NOMO-1 treated with dmso at 0.1 percent for 144 hours (cell line): Measurements from ENCODE around the gene IQSEC1.

Source experiments
- DNase-seq: peaks from one replicate; lab custom pipeline; 2025; ENCODE audit not compliant: unreplicated experiment; lab: John Stamatoyannopoulos, UW

Gene IQSEC1

DNA sequence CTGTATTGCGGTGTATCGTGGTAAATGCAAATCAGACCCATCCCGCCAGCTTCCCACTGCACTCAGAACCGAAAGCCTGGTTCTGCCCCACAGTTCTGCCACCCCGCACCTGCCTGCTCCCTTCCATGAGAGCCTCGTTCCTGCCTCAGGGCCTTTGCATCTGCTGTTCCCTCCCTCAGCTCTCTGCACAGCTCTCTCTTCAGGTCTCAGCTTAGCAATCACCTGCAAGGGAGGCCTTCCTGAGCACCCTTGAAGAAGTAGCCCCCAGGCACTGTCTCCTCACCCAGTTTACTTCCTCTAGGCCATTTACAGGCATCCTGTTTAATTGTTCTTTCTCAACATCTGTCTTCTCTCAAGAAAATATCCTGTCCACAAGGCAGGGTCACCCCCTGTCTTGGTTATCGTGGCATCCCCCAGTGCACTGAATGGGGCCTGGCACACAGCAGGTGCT lies 13.3 kb upstream of the IQSEC1 start:
- DNase-seq, result no peak

DNA sequence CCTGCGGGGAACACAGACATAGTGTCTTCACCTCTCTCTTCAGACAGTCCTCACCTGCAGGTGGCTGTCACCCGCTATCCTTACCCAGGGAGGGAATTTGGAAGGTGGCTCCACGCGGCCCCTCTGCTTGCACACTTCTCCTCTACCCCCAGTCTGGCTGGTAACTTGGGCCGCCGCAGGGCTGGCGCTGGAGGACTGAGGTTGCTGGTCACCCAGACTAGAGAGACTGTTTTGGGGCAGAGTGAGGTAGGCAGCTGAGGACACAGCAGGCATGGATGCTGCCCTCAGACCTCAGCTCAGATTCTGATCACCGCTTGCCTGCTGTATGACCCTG lies 12.6 kb upstream of the IQSEC1 start:
- no peak for DNase-seq

DNA sequence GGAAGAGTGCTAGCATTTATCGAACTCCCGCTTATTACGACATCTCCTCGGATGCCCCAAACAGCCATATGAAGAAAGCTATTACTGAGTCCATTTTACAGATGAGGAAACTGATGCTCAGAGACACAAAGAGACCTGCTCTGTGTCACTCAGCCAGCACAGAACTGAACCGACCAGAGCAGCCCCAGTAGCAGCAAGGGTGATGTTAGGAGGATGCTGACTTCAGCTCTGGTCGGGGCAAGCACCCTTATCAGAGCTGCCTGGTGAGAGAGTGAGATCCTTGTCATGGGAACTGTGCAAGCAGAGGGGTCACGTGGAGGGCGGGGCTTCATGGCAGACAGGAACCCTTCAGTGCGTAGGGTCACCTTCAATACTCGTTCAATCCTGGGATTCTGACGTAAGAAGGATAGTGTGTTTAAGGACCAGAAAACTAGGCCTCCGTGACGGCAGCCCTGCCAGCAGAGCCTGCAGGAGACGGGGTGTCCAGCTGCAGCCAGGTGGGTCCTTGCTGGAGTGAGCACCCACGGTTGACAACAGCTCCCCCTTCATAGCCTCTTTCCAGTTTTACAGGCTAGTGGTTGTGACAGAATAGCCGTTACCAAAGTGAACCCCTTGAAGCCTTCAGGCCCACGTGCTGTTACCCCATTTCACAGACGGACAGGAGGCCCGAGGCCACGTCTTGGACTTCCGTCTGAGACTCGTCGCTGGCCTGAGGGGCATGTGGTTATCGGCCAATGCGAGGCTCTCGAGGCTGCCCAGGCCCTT lies 12.0 kb upstream of the IQSEC1 start:
- no peak for DNase-seq

DNA sequence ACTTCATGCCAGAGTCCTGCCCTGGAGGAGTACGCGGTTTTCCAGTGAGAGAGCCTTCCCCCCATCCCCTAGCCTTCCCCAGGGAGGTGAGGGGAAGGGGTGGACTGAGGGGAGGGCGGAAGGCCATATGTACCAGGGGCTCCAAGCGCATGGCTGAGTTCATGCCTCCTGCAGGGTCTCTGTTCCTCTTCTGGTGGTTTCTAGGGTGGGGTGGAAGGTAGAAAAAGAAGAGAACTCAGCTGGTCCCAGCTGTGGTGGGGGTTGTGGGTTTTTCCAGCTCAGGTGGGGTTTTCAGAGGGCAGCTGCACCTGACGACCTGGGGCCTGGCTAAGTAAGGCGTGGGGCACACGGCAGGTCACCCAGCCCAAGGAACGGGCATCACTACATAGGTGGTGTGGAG lies 10.7 kb upstream of the IQSEC1 start:
- DNase-seq, result no peak

DNA sequence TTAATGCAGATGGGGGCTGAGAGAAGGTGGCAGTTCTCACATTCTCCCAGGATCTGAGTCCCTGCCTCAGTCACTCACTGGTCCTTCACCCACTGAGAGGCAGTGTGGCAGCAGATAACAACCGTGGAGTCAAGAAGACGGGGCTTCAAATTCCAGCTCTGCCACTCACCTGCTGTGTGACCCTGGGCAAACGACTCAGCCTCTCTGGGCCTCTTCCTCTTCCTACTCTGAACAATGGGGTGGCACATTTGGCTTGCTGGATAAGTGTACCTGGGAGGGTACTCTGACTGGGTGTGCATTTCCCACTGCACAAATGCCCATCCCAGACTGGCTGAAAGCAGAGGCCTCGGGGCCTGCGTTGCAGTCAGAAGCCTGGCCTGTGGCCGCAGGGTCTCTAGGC lies 10.0 kb upstream of the IQSEC1 start:
- no peak for DNase-seq

DNA sequence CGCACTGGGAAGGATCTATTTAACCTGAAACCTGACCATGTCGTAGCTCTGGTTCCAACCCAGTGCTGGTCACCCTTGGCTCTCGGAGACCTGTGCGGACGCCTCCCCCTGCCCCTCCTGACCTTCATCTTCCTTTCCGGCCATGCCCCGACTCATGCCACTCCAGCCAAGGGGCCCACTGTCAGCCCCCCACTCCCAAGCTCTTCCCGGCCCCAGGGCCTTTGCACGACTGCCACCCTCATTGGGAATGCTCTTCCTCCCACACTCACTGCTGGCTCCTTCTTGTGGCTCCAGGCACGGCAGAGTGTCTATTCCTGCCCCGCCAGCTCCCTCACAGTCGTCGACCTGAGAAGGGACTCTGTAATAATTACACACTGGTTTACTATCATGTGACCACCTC lies 9.4 kb upstream of the IQSEC1 start:
- DNase-seq, result no peak

DNA sequence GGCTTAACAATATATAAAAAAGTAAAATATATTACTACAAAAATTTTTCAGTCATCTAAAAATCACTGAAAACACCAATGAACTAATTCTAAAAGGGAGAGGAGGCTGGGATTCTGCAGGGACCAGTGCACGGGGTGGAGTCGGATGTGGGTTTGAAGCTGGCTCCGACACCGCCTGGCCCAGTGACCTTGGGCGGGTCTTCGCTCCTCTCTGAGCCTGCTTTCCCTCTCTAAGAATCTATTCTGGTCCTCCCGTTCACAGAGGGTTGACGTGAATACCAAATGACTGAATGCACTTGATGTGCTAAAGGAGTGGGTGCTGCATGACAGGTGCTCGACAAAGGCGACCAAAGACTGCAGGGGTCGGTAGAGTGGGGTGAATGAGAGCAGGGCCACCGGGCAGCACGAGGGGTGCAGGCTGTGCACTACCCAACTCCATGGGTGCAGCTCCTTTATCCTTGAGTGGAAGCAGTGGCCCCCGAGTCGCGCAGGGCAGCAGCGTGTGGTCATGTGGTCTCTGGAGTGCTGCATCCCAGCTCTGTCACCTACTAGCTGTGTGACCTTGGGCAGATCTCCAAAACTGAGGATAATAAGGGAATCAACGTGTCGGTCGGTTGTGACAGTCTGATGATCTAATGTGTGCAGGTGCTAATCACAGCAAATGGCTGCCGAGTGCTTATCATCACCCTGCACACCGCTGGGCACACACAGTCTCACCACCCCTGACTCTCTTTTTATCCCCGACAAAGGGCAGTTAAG lies 8.6 kb upstream of the IQSEC1 start:
- no peak for DNase-seq

DNA sequence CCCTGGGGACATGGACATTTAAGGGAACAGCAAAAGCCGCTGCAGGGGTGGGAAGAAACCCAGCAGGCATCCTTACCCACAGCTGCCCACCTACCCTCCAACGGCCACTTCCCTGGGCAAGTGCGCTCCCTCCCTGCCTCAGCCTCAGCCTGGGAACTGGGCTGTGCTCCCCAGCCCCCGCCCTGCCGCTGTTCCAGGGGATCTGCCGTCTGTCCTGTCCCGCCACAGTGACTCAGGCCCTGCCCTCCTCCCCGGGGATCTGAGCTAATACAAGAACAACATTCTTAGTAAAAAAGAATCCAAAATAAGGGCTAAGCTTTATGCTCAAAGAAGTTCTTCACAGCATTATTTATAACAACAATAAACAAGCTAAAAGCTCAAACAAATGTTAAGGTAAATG lies 7.4 kb upstream of the IQSEC1 start:
- DNase-seq, result no peak

DNA sequence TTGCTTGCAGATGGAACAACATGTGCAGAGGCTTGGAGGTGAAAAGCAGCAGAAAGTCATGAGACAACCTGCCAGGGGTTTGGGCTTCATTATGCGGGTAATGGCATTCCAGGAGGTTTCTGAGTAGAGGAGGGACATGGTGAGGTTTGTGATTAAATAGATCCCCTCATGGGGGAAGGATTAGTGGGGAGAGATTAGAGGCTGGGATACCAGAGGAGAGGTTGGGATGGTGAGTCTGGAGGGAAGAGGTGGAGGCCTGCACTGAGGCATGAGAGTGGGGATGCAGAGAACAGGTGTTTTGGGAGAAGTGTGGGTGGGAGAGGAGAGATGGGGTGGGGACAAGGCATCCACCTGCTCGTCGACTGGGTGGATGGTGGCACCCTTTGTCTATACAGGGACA lies 6.8 kb upstream of the IQSEC1 start:
- no peak for DNase-seq

DNA sequence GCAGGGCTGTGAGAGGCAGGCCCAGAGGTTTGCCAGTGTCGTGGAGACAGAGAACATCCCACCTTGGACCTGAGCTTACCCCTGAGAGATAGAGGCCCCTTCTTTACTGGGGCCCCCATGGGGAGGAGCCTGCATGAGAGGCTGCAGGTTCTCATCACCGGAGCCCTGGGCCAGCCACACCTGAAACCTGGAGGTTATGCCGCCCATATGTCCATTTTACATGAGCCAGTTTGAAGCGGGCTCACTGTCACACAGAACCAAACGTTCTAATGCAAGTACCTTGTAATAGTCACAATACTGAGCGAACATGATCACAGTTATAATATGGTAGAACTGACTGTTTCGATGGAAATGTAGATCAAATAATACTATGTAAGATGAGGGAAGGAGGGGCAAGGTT lies 6.3 kb upstream of the IQSEC1 start:
- DNase-seq, result no peak

DNA sequence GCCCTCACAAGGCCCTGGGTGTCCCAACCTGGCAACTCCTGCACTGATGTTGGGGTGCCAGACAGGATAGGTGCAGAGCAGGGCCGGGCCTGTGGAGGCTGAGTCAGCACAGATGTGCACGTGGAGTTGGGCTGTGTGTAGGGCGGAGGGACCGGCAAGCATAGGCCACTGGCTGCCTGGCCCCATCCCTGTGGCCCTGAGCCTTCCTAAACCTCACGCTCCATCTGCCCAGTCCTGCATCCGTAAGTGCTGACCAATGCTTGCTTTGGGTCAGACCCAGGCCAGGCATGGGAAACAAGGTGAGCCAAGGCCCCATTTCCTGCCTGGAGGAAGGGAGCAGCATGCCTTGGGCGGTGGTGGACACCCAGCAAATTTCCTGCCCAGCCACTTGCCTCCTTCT lies 5.8 kb upstream of the IQSEC1 start:
- no peak for DNase-seq

DNA sequence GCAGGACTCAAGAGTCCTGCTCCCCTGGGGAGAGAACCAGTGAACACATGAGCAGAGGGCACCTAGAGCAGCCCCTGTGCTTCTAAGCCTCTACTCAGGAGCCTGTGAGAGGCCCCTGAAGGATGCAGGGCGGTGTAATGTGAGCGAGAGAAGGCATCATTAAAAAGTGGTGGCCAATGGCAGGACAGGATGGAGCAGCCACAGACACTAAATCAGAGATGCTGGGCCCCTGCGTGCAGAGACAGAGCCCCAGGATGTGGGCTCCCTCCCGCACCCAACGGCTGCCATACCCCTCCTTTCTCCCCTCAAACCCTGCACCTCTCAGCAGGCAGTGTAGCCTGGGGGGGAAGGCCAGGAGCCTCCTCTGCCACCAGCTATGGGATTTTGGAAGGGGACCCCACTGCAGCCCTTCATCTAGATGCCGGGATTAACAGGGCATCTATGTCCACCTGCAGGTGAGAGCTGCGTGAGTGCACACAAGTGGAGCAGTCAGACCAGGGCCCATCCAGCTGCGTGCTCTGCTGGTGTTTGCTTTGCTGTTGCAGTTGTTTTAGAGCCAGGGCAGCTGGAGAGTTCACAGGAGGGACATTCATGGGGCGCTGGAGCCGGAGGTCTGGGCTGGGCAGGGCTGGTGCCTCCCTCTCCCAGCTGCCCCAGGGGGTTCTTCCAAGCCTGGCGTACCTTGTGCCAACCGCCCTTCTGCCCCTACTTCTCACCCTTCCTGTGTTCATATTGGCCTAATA lies 5.1 kb upstream of the IQSEC1 start:
- DNase-seq, result no peak

DNA sequence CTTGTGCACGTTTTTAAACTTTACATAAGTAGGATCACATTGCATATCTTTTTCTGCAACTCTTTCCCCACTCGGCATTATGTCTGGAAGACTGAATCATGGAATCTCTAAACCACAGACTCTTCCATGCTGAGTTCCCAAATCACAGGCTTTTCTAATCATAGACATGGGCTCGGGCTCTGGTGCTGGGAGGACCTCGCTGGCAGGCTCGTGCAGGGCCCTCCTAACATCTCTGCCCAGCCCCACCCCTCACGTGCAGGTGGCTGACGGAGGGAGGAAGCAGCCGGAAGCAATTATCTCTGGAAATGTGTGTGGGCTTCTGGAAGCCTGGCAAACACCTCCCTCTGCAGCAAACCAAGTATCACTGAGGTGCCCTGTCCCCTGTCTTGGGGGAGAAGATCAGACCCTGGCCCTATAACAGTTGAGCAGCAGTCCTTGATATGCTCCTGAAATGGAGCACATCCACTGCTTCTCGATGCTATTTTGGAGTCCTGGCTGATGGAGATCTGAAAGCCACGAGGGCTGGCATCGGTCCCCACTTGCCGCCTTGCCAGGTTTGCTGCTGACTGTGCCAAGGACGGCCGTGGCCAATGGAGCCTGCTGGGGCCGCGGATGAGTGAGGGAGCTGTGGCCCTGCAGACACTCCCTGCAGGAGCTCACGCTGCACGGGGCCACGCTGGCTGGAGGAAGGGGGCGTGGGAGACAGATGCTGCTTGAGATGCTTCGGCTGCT lies 4.4 kb upstream of the IQSEC1 start:
- DNase-seq, result no peak

DNA sequence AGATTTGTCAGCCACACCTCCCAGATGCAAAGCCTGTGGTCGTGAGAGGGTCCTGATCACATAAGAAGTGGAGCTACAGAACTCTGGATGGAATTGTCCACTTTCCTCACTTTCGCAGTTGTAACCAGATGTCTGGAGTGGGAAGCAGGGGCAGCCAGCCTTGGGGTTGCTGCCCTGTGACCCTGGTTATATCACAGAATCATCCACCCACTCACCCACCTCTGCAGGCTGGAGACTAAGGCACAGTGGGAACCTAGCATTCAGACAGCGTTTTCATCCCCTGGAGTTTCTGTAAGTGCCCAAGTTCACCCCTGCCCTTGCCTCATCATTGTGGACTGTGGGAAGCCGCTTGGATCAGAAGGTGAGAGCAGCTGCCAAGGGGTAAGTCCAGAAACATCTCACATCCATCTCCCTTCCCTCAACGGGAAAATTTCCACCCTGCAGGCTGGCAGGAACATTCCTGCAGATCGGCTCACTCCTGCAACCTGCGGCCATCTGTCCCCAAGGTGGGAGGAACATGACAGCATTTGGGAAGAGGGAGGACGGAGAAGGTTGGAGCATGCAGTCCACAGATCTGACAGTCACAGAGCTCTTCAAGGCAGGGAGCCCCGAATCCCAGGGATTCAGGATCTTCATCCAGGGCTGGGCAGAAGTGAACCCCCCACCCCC lies 2.9 kb upstream of the IQSEC1 start:
- DNase-seq, result no peak

DNA sequence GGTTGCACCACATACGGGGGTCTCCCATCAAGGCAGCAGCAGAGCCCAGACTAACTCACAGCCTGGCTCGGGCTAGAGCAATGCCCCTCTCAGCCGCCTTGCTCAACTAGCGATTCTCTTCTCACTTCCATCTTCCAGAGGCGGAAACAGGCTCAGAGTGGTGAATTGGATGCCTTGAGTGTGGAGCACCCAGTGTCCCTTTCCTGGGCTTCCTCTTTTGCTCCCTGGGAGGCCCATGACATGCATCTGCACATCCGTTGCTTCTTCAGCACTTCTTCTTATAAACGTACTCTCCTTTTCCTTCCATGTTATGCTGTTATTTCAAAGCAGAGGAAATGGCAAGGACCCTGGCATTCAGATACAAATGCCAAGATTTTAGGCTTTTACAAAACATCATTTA lies 2.1 kb upstream of the IQSEC1 start:
- no peak for DNase-seq

DNA sequence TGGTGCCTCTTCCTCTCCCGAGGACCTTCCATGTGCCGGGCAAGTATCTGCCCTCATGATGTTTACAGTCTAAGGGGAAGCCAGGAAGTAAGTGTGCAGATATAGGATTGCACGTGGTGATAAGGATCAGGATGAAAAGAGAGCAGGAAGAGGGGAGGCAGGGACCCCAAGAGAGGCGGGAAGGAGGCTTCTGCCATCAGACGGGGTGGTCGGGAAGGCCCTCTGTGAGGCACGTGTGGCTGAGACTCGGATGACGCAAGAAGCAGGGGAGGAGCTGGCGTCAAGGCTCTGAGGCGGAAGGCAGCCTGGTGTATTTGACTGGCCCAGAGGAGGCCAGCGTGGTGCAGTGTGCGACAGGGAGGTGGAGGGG lies 762 bp upstream of the IQSEC1 start:
- no peak for DNase-seq

DNA sequence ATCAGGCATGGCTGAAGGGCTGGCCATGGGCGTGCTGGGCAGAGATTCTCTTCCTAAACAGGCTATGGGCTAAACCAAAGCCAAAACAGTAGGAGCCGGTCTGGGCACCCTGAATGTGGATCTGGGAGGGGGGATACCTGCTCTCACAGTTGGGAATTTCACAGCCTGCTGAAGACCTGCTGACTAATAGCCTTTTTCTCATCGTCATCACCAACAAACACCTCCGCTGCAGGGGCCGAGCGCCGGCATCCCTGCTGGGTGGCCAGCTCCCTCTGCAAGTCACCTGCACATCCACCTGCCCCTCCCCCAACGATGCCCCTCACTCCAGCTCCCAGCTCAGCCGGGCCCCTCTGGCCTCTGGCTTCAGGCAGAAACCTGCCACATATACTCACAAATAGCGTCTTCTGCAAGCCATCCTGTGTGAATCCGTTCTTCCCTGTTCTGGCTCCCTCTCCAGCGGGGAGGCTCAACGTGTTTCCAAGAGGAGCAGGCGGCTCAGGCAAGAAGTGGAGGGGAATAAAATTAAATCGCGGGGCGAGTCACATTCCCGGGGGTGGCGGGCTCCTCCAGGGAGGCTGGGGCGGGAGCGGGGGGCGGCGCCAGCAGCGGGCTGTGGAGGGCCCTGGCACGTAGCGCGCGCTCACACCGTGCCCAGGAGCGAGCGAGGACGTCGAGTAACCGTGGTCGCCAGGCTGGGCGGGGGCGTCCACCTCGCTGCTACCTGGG lies 466 bp downstream of the IQSEC1 start:
- no peak for DNase-seq

DNA sequence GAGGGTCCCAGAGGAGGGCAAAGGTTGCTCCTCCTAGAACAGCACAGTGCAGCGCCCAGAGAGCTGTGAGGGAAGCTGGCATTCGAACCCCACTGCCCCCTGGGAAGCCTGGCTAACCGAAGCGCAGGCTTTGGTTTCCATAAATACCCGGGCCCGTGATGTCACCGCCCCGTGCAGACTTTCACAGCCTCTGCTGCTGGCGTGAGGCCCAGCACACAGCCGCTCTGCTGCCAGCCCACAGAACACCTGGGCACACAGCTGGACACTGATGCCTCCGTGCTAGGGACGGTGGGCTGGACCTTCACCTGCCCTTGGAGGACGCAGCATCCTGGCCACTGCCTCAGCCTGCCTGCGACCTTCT lies 1.0 kb downstream of the IQSEC1 start:
- DNase-seq, result no peak

DNA sequence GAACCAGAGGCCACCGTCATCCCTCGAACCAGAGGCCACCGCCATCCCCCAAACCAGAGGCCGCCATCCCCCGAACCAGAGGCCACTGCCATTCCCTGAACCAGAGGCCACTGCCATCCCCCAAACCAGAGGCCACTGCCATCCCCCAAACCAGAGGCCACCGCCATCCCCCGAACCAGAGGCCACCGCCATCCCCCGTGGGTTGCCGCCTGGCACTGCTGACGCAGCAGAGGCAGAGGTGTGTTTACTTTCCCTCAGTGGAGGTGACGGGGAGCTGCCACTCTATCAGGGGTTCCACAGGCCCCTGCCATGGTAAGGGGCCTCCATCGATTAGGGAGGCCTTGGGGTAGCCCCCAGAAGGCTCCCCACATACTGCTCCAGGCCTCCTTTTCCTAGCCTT lies 1.5 kb downstream of the IQSEC1 start:
- DNase-seq, result no peak

DNA sequence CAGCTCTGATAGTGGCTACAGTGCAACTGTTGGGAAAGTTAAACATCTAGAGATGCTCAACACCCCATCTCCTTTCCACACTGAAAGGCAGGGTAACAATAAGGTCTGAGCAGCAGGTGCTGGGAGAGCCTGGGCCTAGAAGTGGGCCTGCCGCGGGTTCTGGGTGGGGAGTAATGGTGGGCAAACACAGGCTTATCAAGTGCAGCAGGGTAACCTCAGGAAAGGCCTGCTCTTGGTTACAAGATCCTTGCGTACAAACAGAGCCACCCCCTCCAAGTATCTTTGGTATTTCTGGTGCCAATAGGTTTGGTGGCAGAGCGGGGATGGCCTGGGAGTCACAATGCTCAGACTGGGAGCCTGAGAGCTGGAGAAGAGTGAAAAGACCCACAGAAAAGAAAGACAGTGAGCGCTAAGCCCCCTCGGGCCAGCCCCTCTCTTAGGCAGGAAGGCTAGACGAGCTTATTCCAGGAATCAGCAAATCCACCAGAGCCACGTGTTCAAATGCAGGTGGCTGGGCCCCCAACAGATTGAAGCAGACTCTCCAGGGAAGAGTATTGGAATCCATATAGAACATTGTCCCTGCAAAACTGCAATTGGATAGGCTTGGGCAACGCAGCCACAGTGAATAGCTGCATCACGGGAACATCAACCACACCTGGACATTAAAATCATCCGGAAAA lies 2.7 kb downstream of the IQSEC1 start:
- DNase-seq, result no peak
